ENCODE data around the gene EEFSEC. TPM values are rescaled to one million over a fixed set of nuclear protein-coding genes. Genes with fewer than 3 reads are reported as not detected.

The EEFSEC gene
- total RNA-seq, 2 experiments from 2014 or later: 22.1 to 22.7 TPM

DNA sequence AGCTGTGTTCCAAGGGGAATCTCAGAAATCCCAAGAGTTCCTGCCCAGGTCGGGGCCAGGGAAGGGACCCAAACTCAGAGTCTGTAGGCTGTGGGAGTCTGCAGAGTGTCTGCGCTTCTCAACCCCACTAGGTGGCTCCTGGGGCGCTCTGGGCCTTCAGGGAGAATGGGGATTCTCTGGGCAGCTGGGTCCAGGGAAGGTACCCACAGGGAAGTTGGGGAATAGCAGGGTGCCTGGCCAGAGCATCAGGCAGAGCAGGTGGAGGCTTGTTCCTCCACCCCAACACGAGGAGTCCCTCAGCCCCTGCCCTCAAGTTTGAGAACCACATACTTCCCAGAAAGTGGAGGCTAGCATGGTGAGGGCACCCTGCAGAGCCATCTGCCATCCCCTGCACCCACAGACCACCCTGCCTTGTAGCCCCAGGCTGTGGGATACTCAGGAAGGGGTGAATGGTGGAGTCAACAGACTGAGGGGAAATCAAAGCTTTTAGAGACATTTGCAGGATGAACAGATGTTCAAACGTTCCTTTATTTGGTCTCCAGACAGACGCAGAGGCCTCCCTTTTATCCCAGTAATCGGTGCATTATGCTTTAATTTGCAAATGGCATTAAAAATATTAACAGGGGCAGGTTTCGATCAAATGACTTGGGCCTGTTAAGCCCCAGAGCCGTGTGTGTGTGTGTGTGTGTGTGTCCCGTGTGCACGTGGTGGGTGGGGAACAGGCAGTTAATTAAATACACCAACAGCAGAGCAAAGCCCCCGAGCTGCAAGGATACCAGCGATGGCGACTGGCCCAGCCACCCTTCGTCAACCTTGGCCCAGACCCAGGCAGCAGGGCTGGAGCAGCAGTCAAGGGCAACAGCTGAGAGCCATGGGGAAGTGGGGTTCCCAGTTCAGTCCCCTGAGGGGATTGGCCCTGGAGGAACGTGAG, 255.7 kb downstream of the EEFSEC start:
- H3K4me3 Mint-ChIP-seq: no peak overlapping the region
- POLR2A ChIA-PET: no interaction called here
- H3K27ac Mint-ChIP-seq: no peak overlapping the region
- no peaks in the 10 kb centered on the region for H3K36me3 Mint-ChIP-seq
- ATAC-seq (ENCODE audit: low read depth) (no peak), DNase-seq (no peak)
- H3K4me1 Mint-ChIP-seq: no peaks in the 10 kb centered on the region
- H3K27me3 Mint-ChIP-seq: no peaks in the 10 kb centered on the region
- no peaks in the 10 kb centered on the region for H3K9me3 Mint-ChIP-seq

DNA sequence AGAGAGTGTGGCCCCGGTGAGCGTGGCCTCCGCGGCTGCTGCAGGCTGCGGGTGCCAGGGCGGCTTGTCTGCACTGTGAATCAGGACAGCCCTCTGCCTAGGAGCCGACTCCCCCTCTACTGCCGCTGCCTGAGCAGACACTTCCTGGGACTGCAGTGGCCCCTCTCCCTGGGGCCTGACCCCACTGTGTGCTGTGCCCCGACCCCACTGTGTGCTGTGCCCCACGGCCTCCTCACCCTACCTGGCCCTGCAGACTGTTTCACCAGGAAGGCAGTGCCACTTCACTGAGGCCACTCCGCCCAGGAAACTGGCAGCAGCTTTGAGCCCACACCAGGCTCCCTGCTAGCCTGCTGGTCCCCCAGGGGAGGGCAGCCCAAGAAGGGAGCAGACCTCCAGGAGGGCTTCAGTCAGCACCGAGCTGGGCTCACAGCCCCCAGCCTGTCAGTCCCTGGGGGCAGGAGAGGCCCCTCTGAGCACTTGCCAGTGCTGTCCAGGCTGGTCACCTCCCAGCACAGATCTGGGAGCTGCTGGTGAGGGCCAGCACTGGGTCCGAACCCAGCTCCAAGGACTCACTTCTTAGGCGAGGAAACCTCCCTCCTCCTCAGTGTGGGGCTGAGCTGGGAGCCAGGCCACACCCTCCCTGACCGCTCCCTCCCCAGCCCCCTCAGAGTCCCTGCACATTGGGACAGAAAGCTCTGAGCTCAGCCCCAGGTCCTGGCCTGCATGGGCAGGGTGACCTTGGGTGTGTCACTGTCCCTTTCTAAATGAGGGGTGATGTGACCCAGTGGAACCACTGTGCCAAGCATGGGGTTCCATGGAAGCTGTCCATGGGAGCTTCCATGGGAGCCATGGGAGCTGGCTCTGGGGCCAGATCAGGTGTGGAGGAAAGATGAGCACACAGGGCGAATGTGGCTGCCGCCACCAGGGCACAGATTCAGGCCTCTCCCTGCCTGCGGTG, 256.6 kb downstream of the EEFSEC start:
- POLR2A ChIA-PET: no interaction called here
- no peaks in the 10 kb centered on the region for H3K9me3 Mint-ChIP-seq
- no peaks in the 10 kb centered on the region for H3K4me1 Mint-ChIP-seq
- no peak overlapping the region for H3K27ac Mint-ChIP-seq
- ATAC-seq (ENCODE audit: low read depth) (no peak), DNase-seq (no peak)
- H3K36me3 Mint-ChIP-seq: no peaks in the 10 kb centered on the region
- no peaks in the 10 kb centered on the region for H3K27me3 Mint-ChIP-seq
- H3K4me3 Mint-ChIP-seq: no peak overlapping the region

DNA sequence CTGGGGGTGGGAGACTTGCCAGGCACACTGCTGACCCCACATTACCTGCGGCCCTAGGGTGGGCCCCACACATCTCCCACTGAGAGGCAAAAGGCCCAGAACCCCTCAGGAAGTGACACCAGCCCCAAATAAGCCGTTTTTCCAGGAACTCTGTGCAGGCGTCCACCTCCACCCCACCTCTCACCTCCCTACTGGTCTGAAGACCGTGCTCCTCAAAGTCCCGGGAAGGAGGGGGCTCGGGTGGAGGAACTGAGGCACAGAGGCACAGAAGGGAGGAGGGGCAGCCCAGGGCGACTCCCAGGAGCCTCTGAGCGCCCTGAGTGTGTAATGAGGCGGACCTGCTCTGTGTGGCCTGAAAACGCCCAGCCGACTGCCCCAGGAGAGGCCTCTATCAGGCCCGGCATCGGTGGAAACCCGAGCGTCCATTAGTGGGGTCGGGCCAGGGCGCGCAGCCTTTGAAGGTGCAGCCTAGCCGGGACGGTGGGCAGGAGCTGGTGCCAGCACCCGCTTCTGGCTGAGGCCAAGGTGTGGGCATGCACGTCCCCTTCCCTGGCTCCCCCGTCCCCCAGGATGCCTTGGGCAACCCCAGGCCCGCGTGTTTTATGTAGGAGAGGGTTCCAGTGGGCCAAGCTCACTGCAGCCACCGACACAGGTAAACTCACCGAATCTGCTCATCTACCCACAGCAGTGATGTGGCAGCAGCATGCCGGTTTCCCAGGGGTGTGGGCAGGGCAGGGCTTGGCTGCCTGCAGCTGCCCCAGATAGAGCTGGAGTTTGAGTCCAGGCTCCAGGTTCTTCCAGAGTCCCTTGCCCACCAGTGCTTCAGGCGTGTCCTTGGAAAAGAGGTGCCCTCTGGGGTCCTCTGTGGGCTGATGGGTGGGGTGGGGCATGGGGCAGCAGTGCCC, 257.6 kb downstream of the EEFSEC start:
- ATAC-seq (ENCODE audit: low read depth) (no peak), DNase-seq (no peak)
- Mint-ChIP-seq H3K9me3 (no peaks in the 10 kb centered on the region), H3K27me3 (no peaks in the 10 kb centered on the region), H3K4me3 (no peak overlapping the region), H3K4me1 (no peaks in the 10 kb centered on the region), H3K36me3 (no peaks in the 10 kb centered on the region), H3K27ac (no peak overlapping the region)
- POLR2A ChIA-PET: no interaction called here

DNA sequence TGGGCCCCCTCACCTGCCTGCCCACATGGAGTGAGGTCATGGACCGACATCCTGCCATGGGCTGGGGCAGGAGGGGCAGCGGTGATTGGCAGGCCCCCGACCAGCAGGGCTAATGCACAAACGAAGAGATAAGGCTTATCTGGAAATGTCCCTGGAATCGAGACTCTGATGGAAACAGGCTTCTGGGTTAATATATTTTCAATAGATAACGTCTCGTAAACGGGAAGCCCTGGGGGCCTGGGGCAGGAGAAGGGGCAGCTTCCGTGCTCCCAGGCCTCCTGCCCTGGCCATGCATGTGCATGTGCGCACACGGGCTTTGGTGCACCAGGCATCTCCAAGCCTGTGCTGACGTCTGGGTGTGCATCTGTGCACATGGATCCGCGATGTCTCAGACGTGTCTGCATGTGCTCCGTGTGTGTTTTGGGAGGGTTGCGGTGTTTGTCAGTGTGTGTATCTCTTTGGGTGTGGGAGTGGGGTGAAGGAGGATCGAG, 258.3 kb downstream of the EEFSEC start:
- Mint-ChIP-seq H3K9me3 (no peaks in the 10 kb centered on the region), H3K4me3 (no peak overlapping the region), H3K4me1 (no peaks in the 10 kb centered on the region), H3K27ac (no peak overlapping the region), H3K36me3 (no peaks in the 10 kb centered on the region), H3K27me3 (no peaks in the 10 kb centered on the region)
- ATAC-seq (ENCODE audit: low read depth) (no peak), DNase-seq (no peak)
- POLR2A ChIA-PET: no interaction called here

DNA sequence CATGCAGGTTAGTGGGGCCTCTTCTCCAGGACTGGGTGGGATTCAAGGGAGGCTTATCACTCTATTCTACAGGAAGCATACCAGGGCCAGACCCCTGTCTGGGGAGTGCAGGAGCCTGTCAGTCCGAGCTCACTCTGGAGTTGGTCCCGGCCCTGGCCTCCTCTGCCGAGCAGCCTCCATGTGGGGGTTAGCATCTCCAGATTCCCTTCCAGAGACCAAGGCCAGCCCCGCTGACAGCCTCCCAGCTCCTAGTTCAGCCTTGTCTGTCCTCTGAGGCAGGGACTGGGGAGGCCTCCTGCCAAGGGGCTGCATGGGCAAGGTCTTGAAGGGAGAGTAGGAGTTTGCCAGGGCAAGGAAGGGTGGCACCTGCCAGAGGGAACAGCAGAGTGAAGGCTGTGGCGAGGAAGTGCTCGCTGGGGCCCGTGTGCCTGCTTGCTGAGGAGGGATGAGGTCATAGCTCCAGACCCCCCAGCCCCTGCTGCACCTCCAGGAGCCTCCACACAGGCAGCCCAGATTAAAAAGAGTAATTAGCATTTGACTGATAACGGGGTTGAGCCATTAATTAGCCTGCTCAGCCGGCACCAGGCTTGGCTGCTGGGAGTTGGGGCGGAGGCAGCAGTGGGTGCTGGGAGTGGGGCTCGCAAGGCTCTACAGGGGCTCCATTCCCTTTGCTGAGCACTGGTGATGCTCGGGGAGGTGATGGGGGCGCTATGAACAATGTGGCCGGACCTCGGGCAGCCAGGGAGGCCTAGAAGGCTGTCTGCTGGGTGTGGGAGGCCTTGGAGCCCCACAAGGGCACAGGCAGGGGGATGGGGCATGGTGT, 259.1 kb downstream of the EEFSEC start:
- no peak overlapping the region for H3K4me3 Mint-ChIP-seq
- no peaks in the 10 kb centered on the region for H3K4me1 Mint-ChIP-seq
- POLR2A ChIA-PET: no interaction called here
- no peaks in the 10 kb centered on the region for H3K9me3 Mint-ChIP-seq
- no peak for ATAC-seq (ENCODE audit: low read depth)
- no peaks in the 10 kb centered on the region for H3K27me3 Mint-ChIP-seq
- H3K27ac Mint-ChIP-seq: no peak overlapping the region
- H3K36me3 Mint-ChIP-seq: no peaks in the 10 kb centered on the region
- DNase-seq: no peak

DNA sequence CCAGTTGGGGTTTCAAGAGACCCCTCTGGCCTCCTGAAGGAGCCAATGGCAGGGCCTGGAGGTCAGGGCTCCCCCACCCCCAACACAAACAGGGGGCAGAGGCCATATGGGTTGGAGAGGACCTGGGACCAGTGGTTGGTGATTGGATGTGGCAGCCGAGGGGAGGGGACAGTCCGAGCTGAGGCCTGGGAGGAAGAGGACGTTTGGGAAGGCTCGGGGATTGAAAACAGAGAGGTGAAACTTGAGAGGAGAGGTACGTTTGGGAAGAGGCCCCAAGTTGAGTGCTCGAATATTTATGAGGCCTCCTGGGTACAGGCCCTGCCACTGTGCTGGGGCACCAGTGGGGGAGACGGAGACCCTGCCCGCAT, 259.7 kb downstream of the EEFSEC start:
- H3K4me3 Mint-ChIP-seq: no peak overlapping the region
- ATAC-seq (ENCODE audit: low read depth) (no peak), DNase-seq (no peak)
- POLR2A ChIA-PET: no interaction called here
- no peak overlapping the region for H3K27ac Mint-ChIP-seq
- no peaks in the 10 kb centered on the region for H3K4me1 Mint-ChIP-seq
- H3K9me3 Mint-ChIP-seq: no peaks in the 10 kb centered on the region
- H3K36me3 Mint-ChIP-seq: no peaks in the 10 kb centered on the region
- H3K27me3 Mint-ChIP-seq: no peaks in the 10 kb centered on the region

DNA sequence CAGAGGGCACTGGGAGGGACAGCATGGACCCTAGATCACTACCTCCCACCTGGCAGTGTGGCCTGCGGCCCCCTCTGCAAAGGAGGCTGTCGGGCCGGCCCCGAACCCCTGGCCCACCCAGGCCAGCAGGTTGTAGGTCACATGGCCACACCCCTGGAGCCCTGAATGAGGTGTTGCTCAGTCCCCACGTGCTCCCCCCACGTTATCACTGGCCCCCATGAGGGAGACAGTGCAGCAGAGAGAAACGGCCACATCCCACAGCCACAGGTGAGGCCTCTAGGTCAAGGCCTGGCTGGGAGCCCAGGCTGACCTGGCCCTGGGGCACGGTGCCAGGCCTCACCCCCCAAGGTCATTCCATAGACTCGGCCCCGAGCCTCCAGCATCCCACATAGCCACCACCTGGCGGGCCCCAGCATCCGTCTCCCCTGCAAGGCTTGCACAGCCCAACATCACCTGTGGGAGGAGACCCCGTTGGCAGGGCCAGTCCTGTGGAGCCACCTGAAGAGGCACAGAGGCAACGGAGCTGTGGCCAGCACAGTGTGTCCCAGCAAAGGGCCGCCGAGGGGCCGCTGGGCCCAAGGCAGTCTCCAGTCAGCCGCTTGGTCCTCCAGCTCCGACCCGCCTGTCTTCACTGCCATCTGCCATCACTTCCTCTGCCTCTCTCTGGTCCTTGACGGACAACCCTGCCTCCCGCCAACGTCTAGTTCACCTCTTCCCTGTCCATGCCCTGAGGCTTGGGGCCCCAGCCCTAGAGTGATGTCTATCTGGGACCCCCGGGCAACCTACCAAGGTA, 260.3 kb downstream of the EEFSEC start:
- Mint-ChIP-seq H3K4me1 (no peaks in the 10 kb centered on the region), H3K27ac (no peak overlapping the region), H3K9me3 (no peaks in the 10 kb centered on the region), H3K4me3 (no peak overlapping the region), H3K27me3 (no peaks in the 10 kb centered on the region), H3K36me3 (no peaks in the 10 kb centered on the region)
- DNase-seq: no peak
- ATAC-seq (ENCODE audit: low read depth): no peak
- POLR2A ChIA-PET: no interaction called here

DNA sequence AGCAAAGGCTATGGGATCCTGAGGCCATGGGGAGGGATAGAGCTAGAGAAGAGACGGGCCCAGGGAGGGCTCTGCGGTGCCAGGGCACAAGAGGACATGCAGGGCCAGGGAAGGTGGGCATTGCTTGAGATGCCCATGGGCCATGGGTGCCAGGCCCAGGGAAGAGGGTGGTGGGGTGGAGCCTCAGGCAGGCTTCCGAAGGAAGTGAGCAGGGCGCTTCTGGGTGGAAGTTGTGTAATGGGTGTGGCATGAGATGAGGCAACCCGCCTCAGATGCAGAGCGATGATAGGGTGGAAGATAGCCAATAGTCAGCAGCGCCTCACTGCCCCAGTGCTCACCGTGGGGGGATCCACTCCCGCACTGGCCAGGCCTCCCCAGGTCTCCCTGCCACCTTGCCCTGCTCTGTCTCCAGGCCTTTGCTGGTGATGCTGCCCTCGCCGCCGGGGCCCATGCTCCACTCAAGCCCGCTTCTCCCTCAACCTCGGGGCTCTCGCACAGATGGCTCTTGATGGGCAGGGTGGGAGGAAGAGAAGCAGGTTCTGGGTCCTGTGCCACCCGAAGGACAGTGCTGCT, 262.0 kb downstream of the EEFSEC start:
- no peak overlapping the region for H3K4me3 Mint-ChIP-seq
- ATAC-seq (ENCODE audit: low read depth) (no peak), DNase-seq (no peak)
- H3K27me3 Mint-ChIP-seq: no peaks in the 10 kb centered on the region
- no peaks in the 10 kb centered on the region for H3K9me3 Mint-ChIP-seq
- H3K36me3 Mint-ChIP-seq: no peaks in the 10 kb centered on the region
- no peaks in the 10 kb centered on the region for H3K4me1 Mint-ChIP-seq
- POLR2A ChIA-PET: no interaction called here
- no peak overlapping the region for H3K27ac Mint-ChIP-seq

DNA sequence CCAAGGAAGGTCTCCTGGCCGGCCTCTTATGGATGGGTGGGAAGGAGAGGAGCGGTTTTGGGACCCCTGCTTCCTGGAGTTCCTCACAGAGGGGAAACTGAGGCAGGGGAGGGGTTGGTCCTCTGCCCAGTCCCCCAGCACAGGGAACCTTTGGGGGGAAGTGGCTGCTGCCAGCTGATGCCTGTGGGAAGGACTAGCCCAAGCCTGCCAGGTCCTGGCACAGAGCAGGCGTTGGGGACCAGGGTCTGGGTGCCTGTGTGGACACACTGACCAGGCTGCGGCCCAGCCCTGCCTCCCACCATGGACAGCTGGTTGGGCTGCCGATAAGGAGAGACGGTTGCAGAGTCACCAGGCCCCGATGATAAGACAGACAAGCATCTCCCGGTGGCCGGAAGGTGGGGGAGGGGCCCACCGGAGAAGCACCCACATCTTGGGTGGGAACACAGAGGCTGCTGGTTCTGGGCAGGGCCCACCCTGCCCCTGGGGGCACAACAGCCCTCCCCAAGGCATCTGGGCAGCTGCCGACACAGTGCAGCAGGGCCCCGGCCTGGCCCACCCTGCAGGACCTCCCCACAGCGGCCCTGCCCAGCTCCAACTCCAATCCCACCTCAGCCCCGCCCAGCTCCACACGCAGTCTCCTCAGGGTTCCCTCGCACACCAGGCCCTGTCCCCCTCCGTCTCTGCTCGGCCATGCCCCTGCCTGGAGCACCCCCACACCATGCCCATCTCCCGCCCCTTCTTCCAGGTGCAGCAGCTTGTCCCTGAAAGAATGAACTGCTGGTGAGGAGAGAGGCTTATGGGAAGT, 262.7 kb downstream of the EEFSEC start:
- no peak overlapping the region for H3K4me3 Mint-ChIP-seq
- POLR2A ChIA-PET: no interaction called here
- no peaks in the 10 kb centered on the region for H3K27me3 Mint-ChIP-seq
- H3K9me3 Mint-ChIP-seq: no peaks in the 10 kb centered on the region
- H3K27ac Mint-ChIP-seq: no peak overlapping the region
- DNase-seq (no peak), ATAC-seq (ENCODE audit: low read depth) (no peak)
- H3K36me3 Mint-ChIP-seq: no peaks in the 10 kb centered on the region
- no peaks in the 10 kb centered on the region for H3K4me1 Mint-ChIP-seq

DNA sequence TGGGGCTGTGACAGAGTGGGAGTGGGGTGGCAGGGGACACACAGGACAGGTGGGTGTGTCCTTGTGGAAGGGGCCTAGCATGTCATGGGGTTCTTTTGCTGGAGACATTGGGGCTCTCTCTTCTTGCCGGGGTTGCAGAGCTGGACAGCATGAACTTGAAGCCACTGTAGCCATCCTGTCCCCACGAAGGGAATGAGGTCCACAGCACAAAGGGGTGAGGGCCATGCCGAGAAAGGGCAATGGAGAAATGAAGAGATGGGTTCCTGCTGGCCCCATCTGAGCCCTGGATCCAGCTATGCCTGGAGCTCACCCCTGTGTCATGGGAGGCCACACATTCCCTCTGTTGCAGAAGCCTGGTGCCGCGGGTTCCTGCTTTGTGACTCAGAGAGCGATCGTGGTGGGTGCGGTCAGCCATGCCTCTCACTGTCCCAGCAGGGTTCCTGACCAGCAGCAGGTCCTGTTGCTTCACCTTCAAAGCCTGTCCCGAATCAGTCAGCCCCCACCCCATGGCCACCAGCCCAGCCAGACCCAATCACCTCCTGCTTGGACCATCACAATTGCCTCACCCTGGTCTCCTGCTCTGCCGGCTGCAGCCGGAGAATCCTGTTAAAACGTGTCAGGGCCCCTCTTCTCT, 263.4 kb downstream of the EEFSEC start:
- no peaks in the 10 kb centered on the region for H3K9me3 Mint-ChIP-seq
- ATAC-seq (ENCODE audit: low read depth): no peak
- H3K27me3 Mint-ChIP-seq: no peaks in the 10 kb centered on the region
- no peak overlapping the region for H3K27ac Mint-ChIP-seq
- H3K4me1 Mint-ChIP-seq: no peaks in the 10 kb centered on the region
- no peak overlapping the region for H3K4me3 Mint-ChIP-seq
- no peak for DNase-seq
- no peaks in the 10 kb centered on the region for H3K36me3 Mint-ChIP-seq
- POLR2A ChIA-PET: no interaction called here

DNA sequence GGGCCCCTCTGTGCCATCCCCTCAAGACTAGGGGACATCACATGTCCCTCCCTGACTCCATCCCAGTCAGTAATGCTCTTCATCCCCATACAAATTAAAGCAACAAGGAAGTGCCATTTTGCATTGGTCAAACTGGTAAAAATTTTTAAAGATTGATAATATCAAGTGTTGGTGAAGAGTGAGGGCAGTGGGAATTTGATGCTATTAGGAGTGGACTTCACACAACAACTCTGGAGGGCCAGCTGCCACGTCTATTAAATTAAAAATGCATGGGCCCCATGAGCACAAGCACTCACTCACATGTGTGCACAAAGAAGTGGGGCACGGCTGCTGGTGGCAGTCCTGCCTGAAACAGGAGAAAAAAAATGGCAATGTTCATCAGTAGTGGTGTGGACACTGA, 265.6 kb downstream of the EEFSEC start:
- POLR2A ChIA-PET: no interaction called here
- Mint-ChIP-seq H3K9me3 (no peaks in the 10 kb centered on the region), H3K27me3 (no peaks in the 10 kb centered on the region), H3K4me1 (peaks cover 2% of the 10 kb centered on the region), H3K36me3 (no peaks in the 10 kb centered on the region), H3K4me3 (no peak overlapping the region), H3K27ac (no peak overlapping the region)
- no peak for ATAC-seq (ENCODE audit: low read depth)
- no peak for DNase-seq

All from activated naive CD8-positive, alpha-beta T cell treated with anti-CD3 and anti-CD28 coated beads, Interleukin-2, amount 10 ng/mL, durations not matched to agents 7 days and 5 days (primary cell).